H1 (cell line): ENCODE results near the gene PLEKHH3. TPM values are rescaled to one million over a fixed set of nuclear protein-coding genes. Genes with fewer than 3 reads are reported as not detected.

ENCODE experiments used
- ASH2L ChIP-seq: fragments of 200-600, 300-600 bp; sonication (generic); IDR thresholded peaks from one replicate; pipeline ENCODE4 v1.7.1; 2017; ENCODE audit warnings: low read length
- ATF2 ChIP-seq: IDR thresholded peaks from 2 replicates; pipeline ENCODE4 v1.6.1; 2012; ENCODE audit warnings: low read length, inconsistent platforms
- BACH1 ChIP-seq: IDR thresholded peaks from 2 replicates; pipeline ENCODE4 v1.6.1; 2012; ENCODE audit warnings: low read length, improper control_type of control experiment
- CBX8 ChIP-seq: fragments of 300-800, 300-1000 bp; sonication (generic); IDR thresholded peaks from 2 replicates; pipeline ENCODE4 v1.7.1; 2016; ENCODE audit warnings: low read depth, low read length, borderline replicate concordance
- CHD2 ChIP-seq: IDR thresholded peaks from 2 replicates; pipeline ENCODE4 v1.6.1; 2012; ENCODE audit warnings: low read length, improper control_type of control experiment
- CTBP2 ChIP-seq: IDR thresholded peaks from 2 replicates; pipeline ENCODE4 v1.7.0; 2011; ENCODE audit warnings: borderline replicate concordance, mild to moderate bottlenecking, moderate library complexity, mixed read lengths, low read length; ENCODE audit not compliant: insufficient read depth, insufficient read length
- E2F6 ChIP-seq: IDR thresholded peaks from 2 replicates; pipeline ENCODE4 v1.6.1; 2012; ENCODE audit warnings: inconsistent platforms
- EZH2 ChIP-seq: fragments of 200-600 bp; sonication (generic); IDR thresholded peaks from 2 replicates; pipeline ENCODE4 v1.7.1; 2012; ENCODE audit warnings: low read depth, mild to moderate bottlenecking, moderate library complexity, low read length, inconsistent platforms; ENCODE audit not compliant: severe bottlenecking
- GABPA ChIP-seq: IDR thresholded peaks from 2 replicates; pipeline ENCODE4 v1.6.1; 2011; ENCODE audit warnings: mild to moderate bottlenecking, low read length, moderate library complexity, borderline replicate concordance; ENCODE audit not compliant: insufficient read depth
- HDAC6 ChIP-seq: IDR thresholded peaks from one replicate; pipeline ENCODE4 v1.7.1; 2012; ENCODE audit warnings: low read depth, mild to moderate bottlenecking, inconsistent platforms, low read length, moderate library complexity
- KDM4A ChIP-seq: IDR thresholded peaks from one replicate; pipeline ENCODE4 v1.7.1; 2012; ENCODE audit warnings: low read depth, mild to moderate bottlenecking, moderate library complexity, low read length, inconsistent platforms; ENCODE audit not compliant: severe bottlenecking
- MAX ChIP-seq: IDR thresholded peaks from 2 replicates; pipeline ENCODE4 v1.6.1; 2012; ENCODE audit warnings: inconsistent platforms
- PHF8 ChIP-seq: fragments of 200-600 bp; sonication (generic); conservative IDR thresholded peaks from 2 replicates; pipeline ENCODE4 v1.7.1; 2012; ENCODE audit warnings: low read depth, mild to moderate bottlenecking, inconsistent platforms, low read length, moderate library complexity
- RNF2 ChIP-seq: fragments of 200-900, 300-1000 bp; sonication (generic); IDR thresholded peaks from 2 replicates; pipeline ENCODE4 v1.7.1; 2016; ENCODE audit warnings: borderline replicate concordance, low read depth, mild to moderate bottlenecking, antibody characterized with exemption, low read length; ENCODE audit not compliant: poor library complexity, severe bottlenecking; ENCODE audit errors: missing control alignments
- SIN3A ChIP-seq, 2 experiments: IDR thresholded peaks in 1 of 2; conservative IDR thresholded peaks in 1 of 2; 2 replicates each; pipeline ENCODE4 v1.6.1; 2011 to 2012; ENCODE audit warnings: low read length in 2 of 2, improper control_type of control experiment in 1 of 2, low read depth in 1 of 2, mild to moderate bottlenecking in 1 of 2
- SIRT6 ChIP-seq: IDR thresholded peaks from one replicate; pipeline ENCODE4 v1.7.1; 2012; ENCODE audit warnings: low read length, inconsistent platforms
- SIX5 ChIP-seq: IDR thresholded peaks from 2 replicates; pipeline ENCODE4 v1.6.1; 2011; ENCODE audit warnings: mild to moderate bottlenecking, low read depth, low read length
- SP1 ChIP-seq: IDR thresholded peaks from 2 replicates; pipeline ENCODE4 v1.6.1; 2011; ENCODE audit warnings: low read depth, low read length
- SP4 ChIP-seq: IDR thresholded peaks from 2 replicates; pipeline ENCODE4 v1.6.1; 2012; ENCODE audit warnings: low read length, inconsistent platforms
- TCF12 ChIP-seq: IDR thresholded peaks from 2 replicates; pipeline ENCODE4 v1.6.1; 2011; ENCODE audit warnings: low read depth, mild to moderate bottlenecking, low read length
- ZNF274 ChIP-seq: IDR thresholded peaks from 2 replicates; pipeline ENCODE4 v1.7.0; 2012; ENCODE audit warnings: low read length, borderline replicate concordance; ENCODE audit errors: extremely low read depth
- polyA plus RNA-seq, 7 experiments: library from polyadenylated mRNA; depleted of rRNA in 3 of 7; stranded (reverse) in 5 of 7; unstranded in 2 of 7; fragments of >200 nt in 5 of 7; fragments of 200-250 nt in 2 of 7; gene quantifications; 1 replicate in 5 of 7; 2 replicates in 1 of 7; 4 replicates in 1 of 7; pipeline versions ENCODE4 v1.2.1 to v1.2.3, GENCODE V29; 2011 to 2013; ENCODE audit warnings: missing spikeins in 2 of 7, mixed read lengths in 2 of 7
- total RNA-seq: library from RNA; stranded (reverse); fragmentation: NEBNext Ultra II Directional; extraction: Animal tissue kit (Norgen Biotek cat#: 25700); gene quantifications from 2 replicates; pipeline ENCODE4 v1.2.1, GENCODE V29; 2021

Gene PLEKHH3
- total and polyA plus RNA-seq, 2 of the 8 experiments (the other 6 are each of a cell fraction or from before 2014, with no cell fraction given) = 11.1 to 13.5 TPM

- TF ChIP-seq ATF2 (no peak), CHD2 (no peak), ASH2L (no peak), SP4 (no peak), ZNF274 (no peak), E2F6 (peak; percentile 45), SIRT6 (no peak), KDM4A (peak; percentile 56), RNF2 (no peak), PHF8 (0 out of 2 replicates have a peak, but pooled peaks have one; percentile 32), SP1 (no peak), TCF12 (no peak), CTBP2 (no peak), EZH2 (peak; percentile 35), BACH1 (no peak), GABPA (peak; percentile 48; the same call in 1 of the 2 replicates), CBX8 (no peak), HDAC6 (no peak), MAX (0 out of 2 replicates have a peak, but pooled peaks have one; percentile 5), SIN3A (conservative IDR thresholded peaks at IDR 0.05 in 1 of 2, IDR thresholded peaks at IDR 0.05 in 1 of 2; ENCODE audit: low read depth in 1 of 2, low read length in 2 of 2) (no peak), SIX5 (no peak)
These were observed 6.1 kb upstream of the PLEKHH3 start (continued) for GRCh38 chr17:42682722-42683403.
